ENCODE results near the gene ITGB1.

ITGB1 gene

GRCh38 chr10:32940321-32941301 is 17.4 kb downstream of the ITGB1 start:
- Histone ChIP-seq H3K27ac (ENCODE audit: insufficient read depth, low read length, poor library complexity, severe bottlenecking) (peak overlapping the region; percentile 19), H3K36me3 (ENCODE audit: control insufficient read depth, insufficient read depth, low read length) (peaks cover 2% of the 10 kb centered on the region), H3K4me1 (ENCODE audit: control insufficient read depth, insufficient read depth, low read length, poor library complexity, severe bottlenecking) (peaks cover 44% of the 10 kb centered on the region), H3K4me3 (ENCODE audit: insufficient read depth, low read depth, low read length, poor library complexity, severe bottlenecking) (no peak overlapping the region), H3K9me3 (ENCODE audit: control insufficient read depth, low read length) (no peaks in the 10 kb centered on the region), H3K27me3 (replicated peaks; ENCODE audit: control insufficient read depth, insufficient read depth, low read length, poor library complexity, severe bottlenecking) (no peaks in the 10 kb centered on the region)
- DNase-seq = no peak

GRCh38 chr10:32939296-32940111 is 18.5 kb downstream of the ITGB1 start:
- H3K27ac ChIP-seq (ENCODE audit: insufficient read depth, low read length, poor library complexity, severe bottlenecking) = no peak overlapping the region
- peaks cover 11% of the 10 kb centered on the region for H3K36me3 ChIP-seq (ENCODE audit: control insufficient read depth, insufficient read depth, low read length)
- H3K4me1 ChIP-seq (ENCODE audit: control insufficient read depth, insufficient read depth, low read length, poor library complexity, severe bottlenecking) = peaks cover 42% of the 10 kb centered on the region
- no peaks in the 10 kb centered on the region for H3K27me3 ChIP-seq (replicated peaks; ENCODE audit: control insufficient read depth, insufficient read depth, low read length, poor library complexity, severe bottlenecking)
- H3K4me3 ChIP-seq (ENCODE audit: insufficient read depth, low read depth, low read length, poor library complexity, severe bottlenecking) = no peak overlapping the region
- H3K9me3 ChIP-seq (ENCODE audit: control insufficient read depth, low read length) = no peaks in the 10 kb centered on the region
- no peak for DNase-seq

- Histone ChIP-seq H3K36me3 (ENCODE audit: control insufficient read depth, insufficient read depth, low read length) (peaks cover 18% of the 10 kb centered on the region), H3K4me1 (ENCODE audit: control insufficient read depth, insufficient read depth, low read length, poor library complexity, severe bottlenecking) (peaks cover 33% of the 10 kb centered on the region), H3K9me3 (ENCODE audit: control insufficient read depth, low read length) (no peaks in the 10 kb centered on the region), H3K27me3 (replicated peaks; ENCODE audit: control insufficient read depth, insufficient read depth, low read length, poor library complexity, severe bottlenecking) (no peaks in the 10 kb centered on the region), H3K27ac (ENCODE audit: insufficient read depth, low read length, poor library complexity, severe bottlenecking) (no peak overlapping the region), H3K4me3 (ENCODE audit: insufficient read depth, low read depth, low read length, poor library complexity, severe bottlenecking) (no peak overlapping the region)
- no peak for DNase-seq
Observed at GRCh38 chr10:32938554-32939061, 19.4 kb downstream of the ITGB1 start.

- no peak for DNase-seq
- H3K27me3 ChIP-seq (replicated peaks; ENCODE audit: control insufficient read depth, insufficient read depth, low read length, poor library complexity, severe bottlenecking) = no peaks in the 10 kb centered on the region
- no peaks in the 10 kb centered on the region for H3K9me3 ChIP-seq (ENCODE audit: control insufficient read depth, low read length)
- no peak overlapping the region for H3K4me3 ChIP-seq (ENCODE audit: insufficient read depth, low read depth, low read length, poor library complexity, severe bottlenecking)
- H3K27ac ChIP-seq (ENCODE audit: insufficient read depth, low read length, poor library complexity, severe bottlenecking) = no peak overlapping the region
- peaks cover 27% of the 10 kb centered on the region for H3K4me1 ChIP-seq (ENCODE audit: control insufficient read depth, insufficient read depth, low read length, poor library complexity, severe bottlenecking)
- H3K36me3 ChIP-seq (ENCODE audit: control insufficient read depth, insufficient read depth, low read length) = peaks cover 18% of the 10 kb centered on the region
Observed at GRCh38 chr10:32937911-32938424, 20.1 kb downstream of the ITGB1 start.

- DNase-seq = no peak
- Histone ChIP-seq H3K27ac (ENCODE audit: insufficient read depth, low read length, poor library complexity, severe bottlenecking) (no peak overlapping the region), H3K36me3 (ENCODE audit: control insufficient read depth, insufficient read depth, low read length) (peaks cover 45% of the 10 kb centered on the region), H3K27me3 (replicated peaks; ENCODE audit: control insufficient read depth, insufficient read depth, low read length, poor library complexity, severe bottlenecking) (no peaks in the 10 kb centered on the region), H3K4me1 (ENCODE audit: control insufficient read depth, insufficient read depth, low read length, poor library complexity, severe bottlenecking) (peaks cover 18% of the 10 kb centered on the region), H3K9me3 (ENCODE audit: control insufficient read depth, low read length) (no peaks in the 10 kb centered on the region), H3K4me3 (ENCODE audit: insufficient read depth, low read depth, low read length, poor library complexity, severe bottlenecking) (no peak overlapping the region)
Observed at GRCh38 chr10:32932225-32932729, 25.8 kb downstream of the ITGB1 start.

- peaks cover 15% of the 10 kb centered on the region for H3K4me1 ChIP-seq (ENCODE audit: control insufficient read depth, insufficient read depth, low read length, poor library complexity, severe bottlenecking)
- H3K27me3 ChIP-seq (replicated peaks; ENCODE audit: control insufficient read depth, insufficient read depth, low read length, poor library complexity, severe bottlenecking) = no peaks in the 10 kb centered on the region
- no peaks in the 10 kb centered on the region for H3K9me3 ChIP-seq (ENCODE audit: control insufficient read depth, low read length)
- DNase-seq = no peak
- H3K36me3 ChIP-seq (ENCODE audit: control insufficient read depth, insufficient read depth, low read length) = peaks cover 52% of the 10 kb centered on the region
- no peak overlapping the region for H3K27ac ChIP-seq (ENCODE audit: insufficient read depth, low read length, poor library complexity, severe bottlenecking)
- H3K4me3 ChIP-seq (ENCODE audit: insufficient read depth, low read depth, low read length, poor library complexity, severe bottlenecking) = no peak overlapping the region
Observed at GRCh38 chr10:32931593-32931992, 26.4 kb downstream of the ITGB1 start.

- Histone ChIP-seq H3K4me1 (ENCODE audit: control insufficient read depth, insufficient read depth, low read length, poor library complexity, severe bottlenecking) (peaks cover 11% of the 10 kb centered on the region), H3K9me3 (ENCODE audit: control insufficient read depth, low read length) (no peaks in the 10 kb centered on the region), H3K27ac (ENCODE audit: insufficient read depth, low read length, poor library complexity, severe bottlenecking) (peak overlapping the region; percentile 17), H3K4me3 (ENCODE audit: insufficient read depth, low read depth, low read length, poor library complexity, severe bottlenecking) (no peak overlapping the region), H3K36me3 (ENCODE audit: control insufficient read depth, insufficient read depth, low read length) (peaks cover 59% of the 10 kb centered on the region), H3K27me3 (replicated peaks; ENCODE audit: control insufficient read depth, insufficient read depth, low read length, poor library complexity, severe bottlenecking) (no peaks in the 10 kb centered on the region)
- no peak for DNase-seq
Observed at GRCh38 chr10:32930036-32930435, 28.0 kb downstream of the ITGB1 start.

GRCh38 chr10:32929634-32930033 is 28.4 kb downstream of the ITGB1 start:
- Histone ChIP-seq H3K27ac (ENCODE audit: insufficient read depth, low read length, poor library complexity, severe bottlenecking) (peak overlapping the region; percentile 17), H3K27me3 (replicated peaks; ENCODE audit: control insufficient read depth, insufficient read depth, low read length, poor library complexity, severe bottlenecking) (no peaks in the 10 kb centered on the region), H3K4me3 (ENCODE audit: insufficient read depth, low read depth, low read length, poor library complexity, severe bottlenecking) (no peak overlapping the region), H3K9me3 (ENCODE audit: control insufficient read depth, low read length) (no peaks in the 10 kb centered on the region), H3K4me1 (ENCODE audit: control insufficient read depth, insufficient read depth, low read length, poor library complexity, severe bottlenecking) (peaks cover 11% of the 10 kb centered on the region), H3K36me3 (ENCODE audit: control insufficient read depth, insufficient read depth, low read length) (peaks cover 59% of the 10 kb centered on the region)
- DNase-seq = no peak

GRCh38 chr10:32927750-32928149 is 30.3 kb downstream of the ITGB1 start:
- DNase-seq = no peak
- Histone ChIP-seq H3K27me3 (replicated peaks; ENCODE audit: control insufficient read depth, insufficient read depth, low read length, poor library complexity, severe bottlenecking) (no peaks in the 10 kb centered on the region), H3K27ac (ENCODE audit: insufficient read depth, low read length, poor library complexity, severe bottlenecking) (peak overlapping the region; percentile 16), H3K9me3 (ENCODE audit: control insufficient read depth, low read length) (no peaks in the 10 kb centered on the region), H3K4me1 (ENCODE audit: control insufficient read depth, insufficient read depth, low read length, poor library complexity, severe bottlenecking) (peaks cover 11% of the 10 kb centered on the region), H3K4me3 (ENCODE audit: insufficient read depth, low read depth, low read length, poor library complexity, severe bottlenecking) (no peak overlapping the region), H3K36me3 (ENCODE audit: control insufficient read depth, insufficient read depth, low read length) (peaks cover 63% of the 10 kb centered on the region)
